B cell (primary cell): ENCODE data around the gene NCAM1. TPM values are rescaled to one million over a fixed set of nuclear protein-coding genes. Genes with fewer than 3 reads are reported as not detected.

ENCODE experiments used
- ATAC-seq: fragments of 200-7000 bp; cut with Tn5 transposase; one replicate; pipeline ENCODE4 v1.10.0; 2021; ENCODE audit warnings: low read depth, mild to moderate bottlenecking, moderate number of reproducible peaks, moderate library complexity
- CTCF ChIA-PET: fragments of 350-600 bp; sonication (Branson Sonifier 250); formaldehyde crosslinking; loops from one replicate; lab custom pipeline; 2021; ENCODE audit warnings: antibody characterized with exemption, inconsistent platforms; lab: Charles Lee
- POLR2A ChIA-PET: fragments of 350-600 bp; sonication (Branson Sonifier 250); formaldehyde crosslinking; loops from one replicate; lab custom pipeline; 2021; ENCODE audit warnings: antibody characterized with exemption; lab: Charles Lee
- DNase-seq: peaks from one replicate; pipeline ENCODE4 v3.0.0; 2013
- H2AFZ ChIP-seq: 2 replicates; pipeline ENCODE4 v1.6.1; 2012; ENCODE audit warnings: mild to moderate bottlenecking, low read depth, low read length; ENCODE audit not compliant: insufficient read depth, poor library complexity, severe bottlenecking
- H3K27ac ChIP-seq, 2 donors: 1 replicate in 1 of 2; 2 replicates in 1 of 2; pipeline ENCODE4 v1.5.1; 2012 to 2013; ENCODE audit warnings: low read length in 2 of 2, mild to moderate bottlenecking in 2 of 2, moderate library complexity in 1 of 2
- H3K27me3 ChIP-seq, 4 experiments: fragments of 200-600 bp in 1 of 4; sonication (generic) in 1 of 4; replicated peaks in 1 of 4; 1 replicate in 2 of 4; 2 replicates in 2 of 4; pipeline versions ENCODE4 v1.6.1 to v1.7.0; 2013 to 2016; ENCODE audit warnings: low read length in 3 of 4, mild to moderate bottlenecking in 2 of 4, mixed read lengths in 1 of 4, moderate library complexity in 1 of 4; ENCODE audit not compliant: insufficient read depth in 4 of 4, control insufficient read depth in 3 of 4; ENCODE audit errors: control extremely low read depth in 1 of 4
- H3K36me3 ChIP-seq, 2 experiments: replicated peaks in 1 of 2; 1 replicate in 1 of 2; 2 replicates in 1 of 2; pipeline versions ENCODE4 v1.6.1 to v1.7.1; 2013; ENCODE audit warnings: low read length in 1 of 2; ENCODE audit not compliant: insufficient read depth in 2 of 2, control insufficient read depth in 1 of 2; ENCODE audit errors: control extremely low read depth in 1 of 2, extremely low read depth in 1 of 2
- H3K4me1 ChIP-seq, 2 donors: fragments of 200-600 bp in 1 of 2; sonication (generic) in 1 of 2; 1 replicate in 1 of 2; 2 replicates in 1 of 2; pipeline versions ENCODE4 v1.5.1 to v1.6.1; 2013 to 2017; ENCODE audit warnings: low read length in 2 of 2; ENCODE audit not compliant: control insufficient read depth in 2 of 2, insufficient read depth in 2 of 2
- H3K4me2 ChIP-seq: replicated peaks from 2 replicates; pipeline ENCODE3; 2012; ENCODE audit warnings: mild to moderate bottlenecking, low read depth, low read length; ENCODE audit not compliant: poor library complexity, severe bottlenecking
- H3K4me3 ChIP-seq, 5 experiments: fragments of 200-600 bp in 1 of 5; sonication (generic) in 1 of 5; 1 replicate in 3 of 5; 2 replicates in 2 of 5; pipeline versions ENCODE4 v1.5.1 to v1.7.0; 2011 to 2016; ENCODE audit warnings: low read length in 4 of 5, mild to moderate bottlenecking in 4 of 5, low read depth in 2 of 5, control low read depth in 1 of 5, moderate library complexity in 1 of 5; ENCODE audit not compliant: insufficient read depth in 1 of 5; ENCODE audit errors: control extremely low read depth in 1 of 5, extremely low read depth in 1 of 5
- H3K79me2 ChIP-seq: fragments of 200-600 bp; sonication (generic); one replicate; pipeline ENCODE4 v1.6.0; 2016; ENCODE audit warnings: low read length; ENCODE audit not compliant: control insufficient read depth, insufficient read depth
- H3K9ac ChIP-seq: fragments of 200-600 bp; sonication (generic); 2 replicates; pipeline ENCODE4 v1.6.1; 2017; ENCODE audit warnings: mild to moderate bottlenecking, low read length, moderate library complexity
- H3K9me3 ChIP-seq, 3 donors: one replicate each; pipeline versions ENCODE4 v1.6.1 to v1.7.1; 2013; ENCODE audit warnings: low read length in 2 of 3; ENCODE audit not compliant: control insufficient read depth in 2 of 3, insufficient read depth in 1 of 3; ENCODE audit errors: control extremely low read depth in 1 of 3
- H4K20me1 ChIP-seq: 2 replicates; pipeline ENCODE4 v1.6.0; 2012; ENCODE audit warnings: mild to moderate bottlenecking, low read length; ENCODE audit not compliant: insufficient read depth, control insufficient read depth, poor library complexity, severe bottlenecking
- H3K27ac Mint-ChIP-seq: one replicate; pipeline ENCODE4 v1.8.0; 2021; ENCODE audit warnings: mixed read lengths
- H3K27me3 Mint-ChIP-seq: one replicate; pipeline ENCODE4 v1.8.0; 2021; ENCODE audit warnings: mixed read lengths
- H3K4me1 Mint-ChIP-seq: one replicate; pipeline ENCODE4 v1.8.0; 2021; ENCODE audit warnings: mixed read lengths
- H3K4me3 Mint-ChIP-seq: one replicate; pipeline ENCODE4 v1.8.0; 2021; ENCODE audit warnings: mixed read lengths
- H3K9me3 Mint-ChIP-seq: one replicate; pipeline ENCODE4 v1.8.0; 2022; ENCODE audit warnings: mixed read lengths; ENCODE audit not compliant: insufficient read depth
- CTCF ChIP-seq: fragments of 200-600 bp; IDR thresholded peaks from one replicate; pipeline ENCODE4 v1.8.0; 2022; ENCODE audit warnings: antibody characterized with exemption, mild to moderate bottlenecking
- EZH2 ChIP-seq: IDR thresholded peaks from 2 replicates; pipeline ENCODE4 v1.6.1; 2012; ENCODE audit warnings: borderline replicate concordance, low read depth, mild to moderate bottlenecking, moderate library complexity, low read length; ENCODE audit not compliant: insufficient read depth, poor library complexity, severe bottlenecking
- WGBS: methylation state at CpG from one replicate; pipeline ENCODE4 v1.1.5; 2013; ENCODE audit warnings: missing lambda C conversion rate; ENCODE audit not compliant: insufficient coverage; 5-methylcytosine and 5-hydroxymethylcytosine counted together
- intact Hi-C: fragments of 100-400 bp; cut with micrococcal nuclease; formaldehyde crosslinking; loops from one replicate; pipeline ENCODE4 v1.10.0; 2022
- polyA plus RNA-seq: library from polyadenylated mRNA; depleted of rRNA; stranded (reverse); fragments of >200 nt; gene quantifications from 2 replicates; pipeline ENCODE4 v1.2.3, GENCODE V29; 2012
- total RNA-seq, 2 donors: library from RNA; stranded (reverse); fragments of 120-200 nt in 1 of 2; gene quantifications; 1 replicate in 1 of 2; 2 replicates in 1 of 2; pipeline versions ENCODE4 v1.2.3 to v1.2.4, GENCODE V29; 2013 to 2022

The NCAM1 gene
- total and polyA plus RNA-seq, 2 donors (not counting 1 experiment from before 2014, with no cell fraction given), result 0.37 TPM; not detected in 1

GRCh38 chr11:113162592-113162962, 201.4 kb downstream of the NCAM1 start:
- no peak overlapping the region for H3K27ac Mint-ChIP-seq
- H3K4me3 Mint-ChIP-seq, result no peak overlapping the region
- DNase-seq (no peak), ATAC-seq (no peak)
- Histone ChIP-seq H3K4me3 (no peak overlapping the region), H3K4me1 (no peaks in the 10 kb centered on the region), H2AFZ (no peak overlapping the region), H4K20me1 (no peaks in the 10 kb centered on the region), H3K27me3 (no peaks in the 10 kb centered on the region), H3K9me3 (no peaks in the 10 kb centered on the region), H3K4me2 (no peak overlapping the region), H3K79me2 (no peaks in the 10 kb centered on the region), H3K36me3 (no peaks in the 10 kb centered on the region), H3K27ac (no peak overlapping the region), H3K9ac (no peak overlapping the region)
- ChIA-PET POLR2A (no interaction called here), CTCF (no interaction called here)
- WGBS, result 96% methylated on average over 10 of the region's 10 CpGs
- H3K9me3 Mint-ChIP-seq, result no peaks in the 10 kb centered on the region
- no peak for TF ChIP-seq EZH2
- TF ChIP-seq CTCF, result no peak
- peaks cover 5% of the 10 kb centered on the region for H3K27me3 Mint-ChIP-seq
- no peaks in the 10 kb centered on the region for H3K4me1 Mint-ChIP-seq
- intact Hi-C loops, result no loop called here

GRCh38 chr11:113163291-113164030, 202.2 kb downstream of the NCAM1 start:
- intact Hi-C loops, result no loop called here
- Mint-ChIP-seq H3K4me3 (no peak overlapping the region), H3K27me3 (peaks cover 5% of the 10 kb centered on the region), H3K27ac (no peak overlapping the region), H3K4me1 (no peaks in the 10 kb centered on the region), H3K9me3 (no peaks in the 10 kb centered on the region)
- H3K4me1 ChIP-seq, result no peaks in the 10 kb centered on the region
- no peak for TF ChIP-seq EZH2
- no peak for TF ChIP-seq CTCF
- H3K9ac ChIP-seq, result no peak overlapping the region
- no peaks in the 10 kb centered on the region for H3K36me3 ChIP-seq
- H2AFZ ChIP-seq, result no peak overlapping the region
- DNase-seq (no peak), ATAC-seq (no peak)
- POLR2A ChIA-PET, result no interaction called here
- CTCF ChIA-PET, result no interaction called here
- H4K20me1 ChIP-seq, result no peaks in the 10 kb centered on the region
- 94% methylated on average over 8 of the region's 9 CpGs for WGBS
- no peak overlapping the region for H3K27ac ChIP-seq
- no peaks in the 10 kb centered on the region for H3K9me3 ChIP-seq
- no peak overlapping the region for H3K4me2 ChIP-seq
- no peak overlapping the region for H3K4me3 ChIP-seq
- no peaks in the 10 kb centered on the region for H3K79me2 ChIP-seq
- H3K27me3 ChIP-seq, result no peaks in the 10 kb centered on the region
